ENCODE measurements around the gene CDK16. TPM values are rescaled to one million over a fixed set of nuclear protein-coding genes. Genes with fewer than 3 reads are reported as not detected.

The CDK16 gene
- total RNA-seq, 2 donors from 2014 or later, result 167 to 245 TPM

DNA sequence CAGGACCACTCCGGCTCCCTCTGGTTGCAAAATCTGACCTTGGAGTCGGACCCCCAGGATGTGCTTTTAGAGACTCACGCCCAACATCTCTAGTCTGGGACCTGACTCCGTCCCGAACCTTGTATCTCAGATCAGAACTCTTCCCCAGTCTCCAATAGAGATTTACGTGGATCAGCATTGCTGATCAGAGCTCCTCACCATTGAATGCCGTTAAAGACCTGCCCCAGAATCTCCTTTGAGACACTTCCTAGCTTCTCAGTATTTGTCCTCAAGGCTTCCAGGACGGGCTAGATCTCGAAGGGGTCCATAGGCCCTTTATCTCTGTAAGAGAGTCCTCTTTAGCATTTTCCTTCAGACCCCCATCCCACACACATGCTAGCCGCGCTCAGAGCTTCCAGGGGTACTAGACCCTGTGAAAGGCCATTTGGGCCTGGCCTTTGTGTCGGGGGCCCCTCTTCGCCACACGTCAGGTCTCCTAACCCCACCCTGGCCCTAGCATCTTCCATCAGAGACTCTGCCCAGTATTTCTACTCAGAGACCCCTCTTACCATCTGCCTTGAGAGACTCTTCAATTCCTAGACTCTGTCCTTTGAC, 24.2 kb upstream of the CDK16 start:
- Mint-ChIP-seq H3K27me3 (ENCODE audit: insufficient read depth) (peaks cover 36% of the 10 kb centered on the region), H3K4me3 (peak overlapping the region; percentile 97), H3K9me3 (no peaks in the 10 kb centered on the region), H3K27ac (peak overlapping the region; percentile 99), H3K4me1 (peaks cover 45% of the 10 kb centered on the region), H3K36me3 (ENCODE audit: low read depth) (peaks cover 45% of the 10 kb centered on the region)
- peaks cover 9% of the 10 kb centered on the region for H3K27me3 ChIP-seq (ENCODE audit: control insufficient read depth, insufficient read depth, low read length, poor library complexity, severe bottlenecking)
- peak overlapping the region; percentile 77 for H3K27ac ChIP-seq (ENCODE audit: low read depth, low read length)
- 6 to 7% methylated on average over 3 to 14 of the region's 14 CpGs for WGBS, 2 experiments (ENCODE audit: insufficient coverage in 1 of 2, insufficient read length in 1 of 2)
- H3K9ac ChIP-seq (ENCODE audit: extremely low read depth, low read length, poor library complexity, severe bottlenecking), result peak overlapping the region; percentile 86
- peaks cover 7% of the 10 kb centered on the region for H3K4me1 ChIP-seq (ENCODE audit: control insufficient read depth, insufficient read depth, low read length)
- TF ChIP-seq, protein P1, sequence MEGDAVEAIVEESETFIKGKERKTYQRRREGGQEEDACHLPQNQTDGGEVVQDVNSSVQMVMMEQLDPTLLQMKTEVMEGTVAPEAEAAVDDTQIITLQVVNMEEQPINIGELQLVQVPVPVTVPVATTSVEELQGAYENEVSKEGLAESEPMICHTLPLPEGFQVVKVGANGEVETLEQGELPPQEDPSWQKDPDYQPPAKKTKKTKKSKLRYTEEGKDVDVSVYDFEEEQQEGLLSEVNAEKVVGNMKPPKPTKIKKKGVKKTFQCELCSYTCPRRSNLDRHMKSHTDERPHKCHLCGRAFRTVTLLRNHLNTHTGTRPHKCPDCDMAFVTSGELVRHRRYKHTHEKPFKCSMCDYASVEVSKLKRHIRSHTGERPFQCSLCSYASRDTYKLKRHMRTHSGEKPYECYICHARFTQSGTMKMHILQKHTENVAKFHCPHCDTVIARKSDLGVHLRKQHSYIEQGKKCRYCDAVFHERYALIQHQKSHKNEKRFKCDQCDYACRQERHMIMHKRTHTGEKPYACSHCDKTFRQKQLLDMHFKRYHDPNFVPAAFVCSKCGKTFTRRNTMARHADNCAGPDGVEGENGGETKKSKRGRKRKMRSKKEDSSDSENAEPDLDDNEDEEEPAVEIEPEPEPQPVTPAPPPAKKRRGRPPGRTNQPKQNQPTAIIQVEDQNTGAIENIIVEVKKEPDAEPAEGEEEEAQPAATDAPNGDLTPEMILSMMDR (conservative IDR thresholded peaks at IDR 0.05), result no peak
- peak overlapping the region; percentile 96 for H3K4me3 ChIP-seq (ENCODE audit: low read length)
- H3K36me3 ChIP-seq (ENCODE audit: control insufficient read depth, insufficient read depth, low read length), result peaks cover 33% of the 10 kb centered on the region
- H3K9me3 ChIP-seq (ENCODE audit: control insufficient read depth, low read length), result no peaks in the 10 kb centered on the region
- no peak for DNase-seq

DNA sequence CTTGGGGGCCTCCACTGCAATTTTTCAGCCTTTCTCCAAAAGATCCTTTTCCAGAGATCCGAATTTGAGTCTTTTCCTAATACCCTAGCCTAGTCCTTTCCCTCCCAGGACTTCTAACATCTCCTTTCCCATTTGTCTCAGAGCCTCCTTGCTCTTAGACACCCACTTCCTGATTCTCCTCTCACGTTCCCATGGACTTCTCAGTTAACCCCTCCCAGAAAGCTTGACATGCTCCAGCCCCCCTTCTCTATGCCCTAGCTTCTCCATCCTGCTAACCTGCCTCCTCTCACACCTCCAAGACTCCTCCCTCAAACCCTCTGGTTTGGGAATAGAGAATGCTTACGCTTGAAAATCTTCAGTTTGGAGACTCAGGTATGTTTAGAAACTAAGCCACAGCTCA, 22.4 kb upstream of the CDK16 start:
- no peak for DNase-seq
- Histone ChIP-seq H3K4me1 (ENCODE audit: control insufficient read depth, insufficient read depth, low read length) (peaks cover 8% of the 10 kb centered on the region), H3K27me3 (ENCODE audit: control insufficient read depth, insufficient read depth, low read length, poor library complexity, severe bottlenecking) (peaks cover 6% of the 10 kb centered on the region), H3K9me3 (ENCODE audit: control insufficient read depth, low read length) (no peaks in the 10 kb centered on the region), H3K36me3 (ENCODE audit: control insufficient read depth, insufficient read depth, low read length) (peaks cover 48% of the 10 kb centered on the region), H3K27ac (ENCODE audit: low read depth, low read length) (no peak overlapping the region), H3K4me3 (ENCODE audit: low read length) (peak overlapping the region; percentile 96), H3K9ac (ENCODE audit: extremely low read depth, low read length, poor library complexity, severe bottlenecking) (peak overlapping the region; percentile 34)
- H3K9me3 Mint-ChIP-seq, result no peaks in the 10 kb centered on the region
- H3K4me3 Mint-ChIP-seq, result peak overlapping the region; percentile 97
- TF ChIP-seq, protein P1 (conservative IDR thresholded peaks at IDR 0.05), result no peak
- peaks cover 62% of the 10 kb centered on the region for H3K36me3 Mint-ChIP-seq (ENCODE audit: low read depth)
- peak overlapping the region; percentile 98 for H3K27ac Mint-ChIP-seq
- H3K4me1 Mint-ChIP-seq, result peaks cover 49% of the 10 kb centered on the region
- peaks cover 22% of the 10 kb centered on the region for H3K27me3 Mint-ChIP-seq (ENCODE audit: insufficient read depth)
- WGBS, 2 experiments (ENCODE audit: insufficient coverage in 1 of 2, insufficient read length in 1 of 2), result 62 to 100% methylated on average over 1 to 3 of the region's 3 CpGs

DNA sequence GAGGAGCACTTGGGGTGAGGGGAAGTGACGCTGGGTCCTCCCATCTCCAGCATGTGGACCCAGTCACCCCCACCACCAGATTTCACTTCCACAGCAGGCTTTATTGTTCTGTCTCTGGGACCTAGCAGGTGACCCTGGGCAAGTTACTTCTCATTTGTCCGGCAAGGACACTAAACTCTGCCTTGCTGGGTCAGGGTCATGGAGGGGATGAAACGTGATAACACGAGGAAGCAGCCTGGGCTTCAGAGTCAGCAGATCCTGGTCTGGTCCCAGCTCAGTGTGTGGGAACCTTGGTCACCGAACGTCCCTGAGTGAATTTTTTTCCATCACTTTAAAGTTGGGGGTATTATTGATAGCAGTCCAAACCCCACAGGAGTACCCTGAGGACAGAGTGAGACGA, 21.0 kb upstream of the CDK16 start:
- Mint-ChIP-seq H3K4me3 (peak overlapping the region; percentile 97), H3K4me1 (peaks cover 54% of the 10 kb centered on the region), H3K9me3 (no peaks in the 10 kb centered on the region), H3K36me3 (ENCODE audit: low read depth) (peaks cover 76% of the 10 kb centered on the region), H3K27ac (peak overlapping the region; percentile 98), H3K27me3 (ENCODE audit: insufficient read depth) (peaks cover 9% of the 10 kb centered on the region)
- 73% methylated on average over 6 of the region's 7 CpGs; no CpG with 5 or more reads in 1 of the 2 experiments for WGBS, 2 experiments (ENCODE audit: insufficient coverage in 1 of 2, insufficient read length in 1 of 2)
- peaks cover 8% of the 10 kb centered on the region for H3K4me1 ChIP-seq (ENCODE audit: control insufficient read depth, insufficient read depth, low read length)
- H3K27me3 ChIP-seq (ENCODE audit: control insufficient read depth, insufficient read depth, low read length, poor library complexity, severe bottlenecking), result no peaks in the 10 kb centered on the region
- TF ChIP-seq, protein P1 (conservative IDR thresholded peaks at IDR 0.05), result no peak
- H3K4me3 ChIP-seq (ENCODE audit: low read length), result peak overlapping the region; percentile 96
- H3K36me3 ChIP-seq (ENCODE audit: control insufficient read depth, insufficient read depth, low read length), result peaks cover 62% of the 10 kb centered on the region
- H3K9me3 ChIP-seq (ENCODE audit: control insufficient read depth, low read length), result no peaks in the 10 kb centered on the region
- peak overlapping the region; percentile 53 for H3K9ac ChIP-seq (ENCODE audit: extremely low read depth, low read length, poor library complexity, severe bottlenecking)
- no peak overlapping the region for H3K27ac ChIP-seq (ENCODE audit: low read depth, low read length)
- DNase-seq, result no peak
